CD4-positive, alpha-beta T cell (primary cell): ENCODE results near the gene TMOD1. TPM values are rescaled to one million over a fixed set of nuclear protein-coding genes. Genes with fewer than 3 reads are reported as not detected.

Experiments used
- ATAC-seq: fragments of 200-7000 bp; cut with Tn5 transposase; one replicate; pipeline ENCODE4 v1.10.0; 2022; ENCODE audit warnings: mild to moderate bottlenecking; ENCODE audit not compliant: poor library complexity
- CTCF ChIA-PET: fragments of 350-600 bp; sonication (Branson Sonifier 250); formaldehyde crosslinking; loops from one replicate; lab custom pipeline; 2021; ENCODE audit warnings: antibody characterized with exemption, inconsistent platforms; lab: Charles Lee
- POLR2A ChIA-PET: fragments of 350-600 bp; sonication (Branson Sonifier 250); formaldehyde crosslinking; loops from one replicate; lab custom pipeline; 2021; ENCODE audit warnings: antibody characterized with exemption, inconsistent platforms; lab: Charles Lee
- DNase-seq, 14 experiments: peaks; one replicate each; pipeline ENCODE4 v3.0.0-alpha.2; 2013 to 2020; ENCODE audit warnings: mixed read lengths in 2 of 14
- H3K27ac ChIP-seq, 2 donors: one replicate each; pipeline versions ENCODE4 v1.5.1 to v1.7.0; 2013; ENCODE audit warnings: low read length in 2 of 2, low read depth in 1 of 2, mild to moderate bottlenecking in 1 of 2
- H3K27me3 ChIP-seq, 2 experiments: 1 replicate in 1 of 2; 2 replicates in 1 of 2; pipeline versions ENCODE4 v1.6.1 to v1.7.0; 2013; ENCODE audit warnings: low read length in 2 of 2, control low read depth in 1 of 2, mild to moderate bottlenecking in 1 of 2, moderate library complexity in 1 of 2; ENCODE audit not compliant: insufficient read depth in 2 of 2, control insufficient read depth in 1 of 2
- H3K36me3 ChIP-seq: one replicate; pipeline ENCODE4 v1.6.1; 2013; ENCODE audit warnings: low read length, control low read depth; ENCODE audit not compliant: insufficient read depth
- H3K4me1 ChIP-seq: one replicate; pipeline ENCODE4 v1.6.1; 2013; ENCODE audit warnings: low read length, control low read depth; ENCODE audit not compliant: insufficient read depth
- H3K4me3 ChIP-seq: one replicate; pipeline ENCODE4 v1.5.1; 2013; ENCODE audit warnings: mild to moderate bottlenecking, low read length, moderate library complexity
- H3K9me3 ChIP-seq, 2 experiments: 1 replicate in 1 of 2; 2 replicates in 1 of 2; pipeline versions ENCODE4 v1.6.1 to v1.7.0; 2013; ENCODE audit warnings: low read length in 2 of 2, mild to moderate bottlenecking in 2 of 2, control low read depth in 1 of 2, moderate library complexity in 1 of 2; ENCODE audit not compliant: control insufficient read depth in 1 of 2, insufficient read depth in 1 of 2
- H3K27ac Mint-ChIP-seq: one replicate; pipeline ENCODE4 v1.8.0; 2020; ENCODE audit warnings: mixed read lengths
- H3K27me3 Mint-ChIP-seq: one replicate; pipeline ENCODE4 v1.8.0; 2021; ENCODE audit warnings: mixed read lengths
- H3K36me3 Mint-ChIP-seq: one replicate; pipeline ENCODE4 v1.8.0; 2021; ENCODE audit warnings: low read depth, mixed read lengths
- H3K4me1 Mint-ChIP-seq: one replicate; pipeline ENCODE4 v1.8.0; 2021; ENCODE audit warnings: low read depth, mixed read lengths
- H3K4me3 Mint-ChIP-seq: one replicate; pipeline ENCODE4 v1.8.0; 2020; ENCODE audit warnings: mild to moderate bottlenecking, mixed read lengths
- H3K9me3 Mint-ChIP-seq: one replicate; pipeline ENCODE4 v1.8.0; 2020; ENCODE audit warnings: mixed read lengths
- intact Hi-C, 2 experiments: fragments of 100-400 bp; cut with DNase I in 1 of 2; cut with micrococcal nuclease in 1 of 2; formaldehyde crosslinking; loops; one replicate each; pipeline versions ENCODE4 v1.15.1 to v1.9.0; 2023 to 2025; cut with DNase I, micrococcal nuclease
- total RNA-seq, 174 experiments: library from RNA in 2 of 174; stranded (reverse) in 2 of 174; gene quantifications; one replicate each; pipeline ENCODE4 v1.2.3 and lab custom pipeline; 2021 to 2026
- TF ChIP-seq, protein P1 (sequence below): fragments of 200-600 bp; IDR thresholded peaks from one replicate; pipeline ENCODE4 v1.8.0; 2022; ENCODE audit warnings: antibody characterized with exemption, mild to moderate bottlenecking

The TMOD1 gene
- total RNA-seq, 2 experiments from 2014 or later, result 0.20 to 0.47 TPM

DNA sequence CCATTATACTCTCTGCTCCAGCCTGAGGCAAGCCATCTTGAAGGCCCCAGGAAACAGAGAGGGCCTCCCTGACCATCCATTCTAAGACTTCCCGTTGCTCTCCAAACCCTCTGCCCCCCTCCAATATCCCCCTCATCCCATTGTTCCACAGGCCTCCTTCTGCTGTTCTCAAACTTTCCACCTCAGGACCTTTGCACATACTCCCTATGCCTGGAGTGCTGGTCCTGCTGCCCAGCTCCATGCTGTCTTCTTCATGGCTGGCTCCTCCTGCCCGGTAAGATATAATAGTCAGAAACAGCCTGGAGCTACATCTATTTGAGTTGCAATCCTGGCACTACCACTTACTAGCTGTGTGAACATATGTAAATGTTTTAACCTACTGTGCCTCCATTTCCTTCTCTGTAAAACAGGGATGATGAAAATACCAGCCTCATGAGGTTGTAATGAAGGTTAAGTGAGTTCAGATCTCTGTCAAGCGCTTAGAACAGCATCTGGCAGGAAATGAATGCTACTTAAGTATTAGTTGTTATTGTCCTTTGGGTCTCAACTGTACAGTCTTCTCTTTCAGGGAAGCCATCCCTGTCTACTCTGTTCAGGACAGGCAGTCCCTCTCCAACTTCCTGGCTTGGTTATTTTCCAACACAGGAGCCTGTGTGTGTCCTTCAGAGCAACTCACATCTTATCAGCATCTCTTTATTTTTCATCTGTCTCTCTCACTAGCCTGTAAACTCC, 45.8 kb downstream of the TMOD1 start:
- DNase-seq (no peak), ATAC-seq (no peak)
- intact Hi-C loops, result no loop called here
- Histone ChIP-seq H3K36me3 (no peaks in the 10 kb centered on the region), H3K9me3 (no peaks in the 10 kb centered on the region), H3K4me3 (no peak overlapping the region), H3K4me1 (no peaks in the 10 kb centered on the region), H3K27ac (no peak overlapping the region), H3K27me3 (no peaks in the 10 kb centered on the region)
- Mint-ChIP-seq H3K4me3 (no peak overlapping the region), H3K9me3 (no peaks in the 10 kb centered on the region), H3K36me3 (no peaks in the 10 kb centered on the region), H3K27me3 (peaks cover 4% of the 10 kb centered on the region), H3K27ac (no peak overlapping the region), H3K4me1 (no peaks in the 10 kb centered on the region)
- TF ChIP-seq, protein P1, sequence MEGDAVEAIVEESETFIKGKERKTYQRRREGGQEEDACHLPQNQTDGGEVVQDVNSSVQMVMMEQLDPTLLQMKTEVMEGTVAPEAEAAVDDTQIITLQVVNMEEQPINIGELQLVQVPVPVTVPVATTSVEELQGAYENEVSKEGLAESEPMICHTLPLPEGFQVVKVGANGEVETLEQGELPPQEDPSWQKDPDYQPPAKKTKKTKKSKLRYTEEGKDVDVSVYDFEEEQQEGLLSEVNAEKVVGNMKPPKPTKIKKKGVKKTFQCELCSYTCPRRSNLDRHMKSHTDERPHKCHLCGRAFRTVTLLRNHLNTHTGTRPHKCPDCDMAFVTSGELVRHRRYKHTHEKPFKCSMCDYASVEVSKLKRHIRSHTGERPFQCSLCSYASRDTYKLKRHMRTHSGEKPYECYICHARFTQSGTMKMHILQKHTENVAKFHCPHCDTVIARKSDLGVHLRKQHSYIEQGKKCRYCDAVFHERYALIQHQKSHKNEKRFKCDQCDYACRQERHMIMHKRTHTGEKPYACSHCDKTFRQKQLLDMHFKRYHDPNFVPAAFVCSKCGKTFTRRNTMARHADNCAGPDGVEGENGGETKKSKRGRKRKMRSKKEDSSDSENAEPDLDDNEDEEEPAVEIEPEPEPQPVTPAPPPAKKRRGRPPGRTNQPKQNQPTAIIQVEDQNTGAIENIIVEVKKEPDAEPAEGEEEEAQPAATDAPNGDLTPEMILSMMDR, result no peak
- ChIA-PET CTCF (no interaction called here), POLR2A (no interaction called here)

DNA sequence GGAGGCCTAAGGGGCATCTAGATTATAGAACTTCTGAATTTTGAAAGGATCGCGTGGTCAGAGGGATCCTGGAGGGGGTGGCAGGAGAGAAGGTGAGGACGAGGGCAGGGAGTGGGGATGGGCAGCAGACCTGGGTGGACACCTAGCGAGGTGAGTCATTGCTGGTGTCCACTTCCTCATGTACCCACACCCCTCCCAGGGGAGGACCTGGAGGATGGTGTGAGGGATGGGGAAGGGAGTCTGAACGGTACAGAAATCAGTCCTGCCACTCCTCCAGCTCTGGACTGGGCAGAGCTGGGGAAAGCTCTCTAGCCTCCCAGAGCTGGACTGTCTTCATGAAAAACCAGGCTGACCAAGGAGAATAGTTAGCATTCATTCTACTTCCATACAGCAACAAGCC, 46.9 kb downstream of the TMOD1 start:
- H3K4me3 Mint-ChIP-seq, result no peak overlapping the region
- Histone ChIP-seq H3K27ac (no peak overlapping the region), H3K36me3 (no peaks in the 10 kb centered on the region), H3K4me3 (no peak overlapping the region), H3K4me1 (no peaks in the 10 kb centered on the region), H3K9me3 (no peaks in the 10 kb centered on the region), H3K27me3 (peaks cover 0 to under 1% of the 10 kb centered on the region in 2 experiments)
- DNase-seq (no peak), ATAC-seq (no peak)
- H3K27me3 Mint-ChIP-seq, result peaks cover 4% of the 10 kb centered on the region
- H3K9me3 Mint-ChIP-seq, result no peaks in the 10 kb centered on the region
- no peaks in the 10 kb centered on the region for H3K4me1 Mint-ChIP-seq
- POLR2A ChIA-PET, result no interaction called here
- intact Hi-C loops, result no loop called here
- H3K27ac Mint-ChIP-seq, result no peak overlapping the region
- H3K36me3 Mint-ChIP-seq, result no peaks in the 10 kb centered on the region
- CTCF ChIA-PET, result no interaction called here
- TF ChIP-seq, protein P1, result no peak

DNA sequence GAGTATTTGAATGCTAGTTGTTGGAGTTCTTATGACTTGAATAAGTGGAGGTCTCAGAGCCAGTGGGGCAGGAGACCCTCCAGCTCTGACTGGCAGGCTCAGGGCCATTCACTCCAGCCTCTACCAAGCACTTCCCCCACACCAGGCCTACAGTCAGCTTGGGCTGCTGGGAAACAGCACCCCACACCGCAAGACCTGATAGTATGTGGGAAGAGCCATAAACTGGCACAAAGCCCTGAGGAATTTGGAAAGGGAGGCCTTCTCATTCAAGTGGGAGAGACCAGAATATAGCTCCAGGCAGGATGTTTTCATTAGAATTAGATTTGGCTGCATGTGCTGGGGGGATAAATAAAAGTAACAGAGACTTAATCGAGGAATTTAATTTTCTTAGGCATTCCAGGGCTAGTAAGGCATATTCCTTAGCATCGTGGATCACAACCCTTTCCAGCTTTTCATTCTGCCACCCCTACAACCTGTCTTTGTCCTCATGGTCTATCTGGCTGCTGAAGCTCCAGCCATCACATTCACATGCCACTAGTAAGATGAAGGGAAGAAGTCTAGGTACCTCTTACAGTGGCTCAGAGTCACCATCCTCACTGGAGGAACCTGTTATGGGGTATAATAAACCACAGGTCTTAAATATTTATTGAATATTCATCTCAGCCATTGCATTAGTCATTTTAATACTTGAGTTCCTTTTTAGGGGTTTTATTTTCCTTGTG, 47.5 kb downstream of the TMOD1 start:
- POLR2A ChIA-PET, result no interaction called here
- Histone ChIP-seq H3K27me3 (peaks cover 0 to 4% of the 10 kb centered on the region in 2 experiments), H3K9me3 (no peaks in the 10 kb centered on the region), H3K4me3 (no peak overlapping the region), H3K27ac (no peak overlapping the region), H3K4me1 (no peaks in the 10 kb centered on the region), H3K36me3 (no peaks in the 10 kb centered on the region)
- TF ChIP-seq, protein P1, result no peak
- CTCF ChIA-PET, result no interaction called here
- ATAC-seq, result no peak
- H3K4me3 Mint-ChIP-seq, result no peak overlapping the region
- no peaks in the 10 kb centered on the region for H3K36me3 Mint-ChIP-seq
- peaks cover 4% of the 10 kb centered on the region for H3K27me3 Mint-ChIP-seq
- no peak overlapping the region for H3K27ac Mint-ChIP-seq
- H3K4me1 Mint-ChIP-seq, result no peaks in the 10 kb centered on the region
- DNase-seq, result no peak
- intact Hi-C loops, result no loop called here
- no peaks in the 10 kb centered on the region for H3K9me3 Mint-ChIP-seq
